Omental fat pad (tissue), 4 donors: ENCODE data around the gene BCAT1. TPM values are rescaled to one million over a fixed set of nuclear protein-coding genes. Genes with fewer than 3 reads are reported as not detected.

Experiments
- ATAC-seq: fragments of 150-250 bp; one replicate; pipeline ENCODE4 v1.9.1; 2016; ENCODE audit warnings: mild to moderate bottlenecking, moderate library complexity; ENCODE audit not compliant: low FRiP score
- DNase-seq: peaks from one replicate; pipeline ENCODE4 v3.0.0-alpha.2; 2019; ENCODE audit warnings: low spot score
- CTCF ChIP-seq, 3 donors: fragments of 450-650 bp; IDR thresholded peaks; one replicate each; pipeline ENCODE4 v1.5.1; 2016 to 2017; ENCODE audit warnings: antibody characterized with exemption in 3 of 3, mild to moderate bottlenecking in 3 of 3, moderate library complexity in 2 of 3
- total RNA-seq, 4 donors: library from RNA; depleted of rRNA; stranded (reverse); fragments of >200 nt; gene quantifications; one replicate each; pipeline ENCODE4 v1.1.0, GENCODE V29; 2016

BCAT1 gene
- total RNA-seq, 4 donors from 2014 or later: 33.7 to 53.4 (median 44.4) TPM

GRCh38 chr12:24770334-24770733, 178.6 kb downstream of the BCAT1 start:
- TF ChIP-seq CTCF (IDR thresholded peaks at IDR 0.05): no peak
- ATAC-seq (no peak), DNase-seq (no peak)

DNA sequence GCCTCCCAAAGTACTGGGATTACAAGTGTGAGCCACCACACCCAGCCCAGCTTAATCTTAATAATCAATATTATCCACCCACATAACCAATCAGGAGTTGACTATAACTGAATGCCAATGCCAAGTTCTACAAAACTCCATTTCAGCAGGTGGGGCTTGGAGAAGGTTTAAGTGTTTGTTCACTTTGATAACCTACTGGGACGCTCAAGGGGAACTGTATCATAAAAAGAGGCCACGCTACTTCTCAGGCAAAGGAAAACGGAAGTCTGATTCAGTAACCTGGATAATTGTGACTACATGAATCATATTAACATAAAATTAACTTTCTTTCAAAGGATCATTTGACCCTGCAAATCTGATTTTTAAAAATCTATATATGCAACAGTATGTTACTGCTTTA, 179.2 kb downstream of the BCAT1 start:
- ATAC-seq: no peak
- TF ChIP-seq CTCF (IDR thresholded peaks at IDR 0.05): no peak
- no peak for DNase-seq

DNA sequence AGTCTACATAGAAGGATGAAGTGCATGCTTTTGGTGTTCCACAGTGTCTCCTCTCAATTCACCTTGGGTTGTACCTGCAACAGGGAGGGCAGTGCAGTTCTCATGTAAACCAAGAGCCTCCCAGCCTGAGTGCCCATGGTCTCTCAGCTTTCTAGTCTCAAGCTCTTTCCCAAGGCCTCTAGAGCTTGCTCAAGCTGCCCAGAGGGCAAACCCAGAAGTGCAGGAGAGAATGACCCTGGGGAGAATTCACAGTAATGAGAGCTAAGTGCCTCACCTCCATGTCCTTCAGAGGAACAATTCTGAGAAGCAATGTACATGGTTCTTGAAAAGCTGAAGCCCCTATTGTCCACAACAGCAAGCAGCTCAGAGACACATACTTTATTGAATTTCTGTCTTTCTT, 180.5 kb downstream of the BCAT1 start:
- no peak for ATAC-seq
- no peak for TF ChIP-seq CTCF (IDR thresholded peaks at IDR 0.05)
- no peak for DNase-seq

GRCh38 chr12:24767016-24767415, 181.9 kb downstream of the BCAT1 start:
- DNase-seq (no peak), ATAC-seq (no peak)
- no peak for TF ChIP-seq CTCF (IDR thresholded peaks at IDR 0.05)

- no peak for TF ChIP-seq CTCF (IDR thresholded peaks at IDR 0.05)
- no peak for DNase-seq
These were observed 184.2 kb downstream of the BCAT1 start for GRCh38 chr12:24764712-24765111.

GRCh38 chr12:24760606-24761378, 188.1 kb downstream of the BCAT1 start:
- no peak for DNase-seq
- no peak for TF ChIP-seq CTCF (IDR thresholded peaks at IDR 0.05)
- no peak for ATAC-seq

More at GRCh38 chr12:24764712-24765111, 184.2 kb downstream of the BCAT1 start:
- ATAC-seq: no peak

DNA sequence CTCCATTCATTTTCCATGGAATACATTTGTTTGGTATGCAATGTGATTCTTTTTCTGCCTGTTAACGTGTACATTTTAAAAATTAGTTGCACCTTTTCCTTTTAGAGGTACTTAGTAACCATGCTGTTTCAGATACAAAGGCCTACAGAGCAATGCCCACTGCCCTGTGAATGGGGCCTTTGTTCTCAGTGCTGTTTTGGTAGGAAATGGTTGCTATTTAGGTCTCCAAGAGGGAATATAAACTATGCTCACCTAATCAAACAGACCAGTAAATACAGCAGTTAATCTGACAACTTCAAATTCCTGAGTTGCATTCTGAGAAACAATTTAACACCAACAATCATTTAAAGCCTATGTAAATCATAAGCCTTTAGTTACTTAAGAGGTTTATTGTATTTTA, 188.7 kb downstream of the BCAT1 start:
- no peak for TF ChIP-seq CTCF (IDR thresholded peaks at IDR 0.05)
- DNase-seq: no peak
- no peak for ATAC-seq
